Suppressor macrophage (primary cell): ENCODE data around the gene RNF213.
"Not testable (repeated sequence)": the region's sequence is repeated elsewhere in the genome, so short reads cannot be mapped to it uniquely, and the experiment has no call there.

Experiments
- DNase-seq, 4 experiments: peaks; one replicate each; pipeline ENCODE4 v3.0.0-alpha.2; 2020 to 2022

The RNF213 gene

GRCh38 chr17:80395402-80396151 is 134.9 kb downstream of the RNF213 start:
- peak in 3 of 4 experiments; percentile 13 to 36 (median 29) for DNase-seq

- no peak for DNase-seq
Measured at GRCh38 chr17:80396157-80397033, 135.7 kb downstream of the RNF213 start.

- DNase-seq: no peak
Measured at GRCh38 chr17:80397034-80397387, 136.4 kb downstream of the RNF213 start.

- DNase-seq: no peak
Measured at GRCh38 chr17:80397686-80398085, 137.0 kb downstream of the RNF213 start.

GRCh38 chr17:80401086-80401485 is 140.4 kb downstream of the RNF213 start:
- not testable (repeated sequence) for DNase-seq

GRCh38 chr17:80402102-80402501 is 141.4 kb downstream of the RNF213 start:
- not testable (repeated sequence) for DNase-seq

GRCh38 chr17:80402959-80403358 is 142.3 kb downstream of the RNF213 start:
- DNase-seq: no peak

GRCh38 chr17:80406146-80406545 is 145.5 kb downstream of the RNF213 start:
- DNase-seq: no peak

- not testable (repeated sequence) for DNase-seq
Measured at GRCh38 chr17:80407917-80408316, 147.3 kb downstream of the RNF213 start.

- DNase-seq: peak in 2 of 4 experiments; percentile 22 to 29
Measured at GRCh38 chr17:80408872-80409271, 148.2 kb downstream of the RNF213 start.

GRCh38 chr17:80409626-80410025 is 149.0 kb downstream of the RNF213 start:
- no peak for DNase-seq

GRCh38 chr17:80410441-80411087 is 149.9 kb downstream of the RNF213 start:
- not testable (repeated sequence) for DNase-seq

GRCh38 chr17:80413771-80414507 is 153.3 kb downstream of the RNF213 start:
- DNase-seq: no peak

GRCh38 chr17:80414508-80414802 is 153.8 kb downstream of the RNF213 start:
- DNase-seq: no peak

- peak; percentile 95 to 99 (median 98) for DNase-seq
Measured at GRCh38 chr17:80414803-80415625, 154.4 kb downstream of the RNF213 start, which contains the start of gene ENDOV. TSS of gene ENDOV (plus strand) at chr17:80415167. CDS start at chr17:80415195, 28 bp downstream.

GRCh38 chr17:80415626-80416137 is 155.0 kb downstream of the RNF213 start:
- peak in 1 of 4 experiments; percentile 4 for DNase-seq

GRCh38 chr17:80416260-80416939 is 155.7 kb downstream of the RNF213 start:
- DNase-seq: no peak

- DNase-seq: no peak
Measured at GRCh38 chr17:80416940-80417293, 156.3 kb downstream of the RNF213 start.

GRCh38 chr17:80418589-80418988 is 157.9 kb downstream of the RNF213 start:
- no peak for DNase-seq

- DNase-seq: no peak
Measured at GRCh38 chr17:80419255-80419654, 158.6 kb downstream of the RNF213 start.
